ENCODE results near the gene NEO1.

DNA sequence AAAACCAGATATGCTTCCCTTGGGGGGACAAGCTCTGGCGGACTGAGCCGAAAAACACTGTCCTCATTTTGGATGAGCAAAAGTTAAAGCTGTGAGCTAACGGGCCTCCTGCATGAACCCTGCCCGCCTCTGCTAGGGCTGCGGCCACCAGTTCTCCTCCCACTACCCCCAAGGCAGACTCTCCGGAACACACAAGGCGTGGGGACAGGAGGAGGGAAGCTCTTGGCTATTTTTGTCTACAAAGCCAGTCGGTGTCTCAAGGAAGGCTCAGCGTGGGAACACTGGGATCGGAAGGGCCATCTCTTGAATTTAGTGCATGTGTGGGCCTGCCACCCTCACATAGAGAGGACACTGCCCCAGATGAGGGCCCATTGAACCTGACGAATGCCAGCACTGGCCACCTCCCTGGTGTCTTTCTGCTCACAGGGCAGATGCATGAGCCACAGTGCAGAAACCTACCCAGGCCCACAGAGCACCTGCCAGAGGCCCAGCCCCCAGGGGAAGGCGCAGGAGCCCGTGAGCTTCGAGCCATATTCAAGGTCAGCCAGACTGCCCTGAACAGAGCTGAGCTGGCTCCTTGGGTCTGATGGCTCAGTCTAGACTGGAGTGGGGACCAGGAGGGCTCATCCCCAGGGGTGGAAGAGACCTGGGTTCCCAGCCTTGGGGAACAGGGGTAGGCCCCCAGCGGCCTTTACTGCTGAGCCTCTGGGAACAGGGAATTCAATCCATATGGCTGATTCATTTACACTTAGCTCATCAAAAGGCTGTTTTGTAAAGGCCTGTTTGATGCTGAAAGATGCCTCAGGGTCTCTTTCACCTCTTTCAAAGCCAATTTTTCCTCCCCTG is 278.2 kb downstream of the NEO1 start:
- TF ChIP-seq, protein P1, sequence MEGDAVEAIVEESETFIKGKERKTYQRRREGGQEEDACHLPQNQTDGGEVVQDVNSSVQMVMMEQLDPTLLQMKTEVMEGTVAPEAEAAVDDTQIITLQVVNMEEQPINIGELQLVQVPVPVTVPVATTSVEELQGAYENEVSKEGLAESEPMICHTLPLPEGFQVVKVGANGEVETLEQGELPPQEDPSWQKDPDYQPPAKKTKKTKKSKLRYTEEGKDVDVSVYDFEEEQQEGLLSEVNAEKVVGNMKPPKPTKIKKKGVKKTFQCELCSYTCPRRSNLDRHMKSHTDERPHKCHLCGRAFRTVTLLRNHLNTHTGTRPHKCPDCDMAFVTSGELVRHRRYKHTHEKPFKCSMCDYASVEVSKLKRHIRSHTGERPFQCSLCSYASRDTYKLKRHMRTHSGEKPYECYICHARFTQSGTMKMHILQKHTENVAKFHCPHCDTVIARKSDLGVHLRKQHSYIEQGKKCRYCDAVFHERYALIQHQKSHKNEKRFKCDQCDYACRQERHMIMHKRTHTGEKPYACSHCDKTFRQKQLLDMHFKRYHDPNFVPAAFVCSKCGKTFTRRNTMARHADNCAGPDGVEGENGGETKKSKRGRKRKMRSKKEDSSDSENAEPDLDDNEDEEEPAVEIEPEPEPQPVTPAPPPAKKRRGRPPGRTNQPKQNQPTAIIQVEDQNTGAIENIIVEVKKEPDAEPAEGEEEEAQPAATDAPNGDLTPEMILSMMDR (IDR thresholded peaks at IDR 0.05) = no peak
- no peak for TF ChIP-seq POLR2A (IDR thresholded peaks at IDR 0.05)
